ENCODE data around the gene CTU2. TPM values are rescaled to one million over a fixed set of nuclear protein-coding genes. Genes with fewer than 3 reads are reported as not detected.

CTU2 gene
- total and polyA plus RNA-seq, 10 donors = 7.2 to 28.2 (median 15.5) TPM

- H3K4me1 ChIP-seq = peaks cover 60 to 84% (median 74%) of the 10 kb centered on the region in 6 donors
- peak; percentile 86 for DNase-seq
Observed at GRCh38 chr16:88705076-88705684, 1.1 kb upstream of the CTU2 start.

GRCh38 chr16:88705801-88706228 lies 488 bp upstream of the CTU2 start:
- Histone ChIP-seq H3K9me3 (no peaks in the 10 kb centered on the region), H3K4me3 (peak overlapping the region; percentile 85 to 99 (median 89)), H3K36me3 (peaks cover 0 to 23% (median 0%) of the 10 kb centered on the region in 6 donors), H3K27ac (peak overlapping the region; percentile 77 to 98 (median 94)), H3K27me3 (replicated peaks in 1 of 7) (no peaks in the 10 kb centered on the region), H3K4me1 (peaks cover 53 to 78% (median 68%) of the 10 kb centered on the region in 6 donors)
- DNase-seq = peak; percentile 89
- no peak for TF ChIP-seq POLR2AphosphoS5 (IDR thresholded peaks at IDR 0.05)
- no peak for TF ChIP-seq CTCF (IDR thresholded peaks at IDR 0.05 in 8 of 11, conservative IDR thresholded peaks at IDR 0.05 in 3 of 11)
- no peak for TF ChIP-seq POLR2A (IDR thresholded peaks at IDR 0.05)
- 0 to 1% (median 1%) methylated on average over 26 to 57 of the region's 57 CpGs for WGBS, 5 donors
- intact Hi-C loops (cut with DNase I; ENCODE audit: low total_unique reads) = loop anchor here (10.0 kb wide), 2 partner anchors 51 to 131 kb away; partner anchors contain the start of genes CYBA and ZC3H18

More at GRCh38 chr16:88705076-88705684, 1.1 kb upstream of the CTU2 start:
- Histone ChIP-seq H3K27ac (peak overlapping the region; percentile 77 to 98 (median 94)), H3K27me3 (replicated peaks in 1 of 7) (no peaks in the 10 kb centered on the region), H3K4me3 (peak overlapping the region; percentile 85 to 99 (median 89)), H3K9me3 (no peaks in the 10 kb centered on the region), H3K36me3 (peaks cover 0 to 23% (median 0%) of the 10 kb centered on the region in 6 donors)
- WGBS, 5 donors = 20 to 31% (median 25%) methylated on average over 7 to 9 of the region's 9 CpGs
- intact Hi-C loops (cut with DNase I; ENCODE audit: low total_unique reads) = loop anchor here (10.0 kb wide), 2 partner anchors 50 to 130 kb away; partner anchors contain the start of genes CYBA and ZC3H18
- TF ChIP-seq CTCF (IDR thresholded peaks at IDR 0.05 in 8 of 11, conservative IDR thresholded peaks at IDR 0.05 in 3 of 11) (no peak), POLR2A (IDR thresholded peaks at IDR 0.05) (peak in 1 of 3 donors; percentile 33), POLR2AphosphoS5 (IDR thresholded peaks at IDR 0.05) (peak; percentile 28 to 68 (median 54))

DNA sequence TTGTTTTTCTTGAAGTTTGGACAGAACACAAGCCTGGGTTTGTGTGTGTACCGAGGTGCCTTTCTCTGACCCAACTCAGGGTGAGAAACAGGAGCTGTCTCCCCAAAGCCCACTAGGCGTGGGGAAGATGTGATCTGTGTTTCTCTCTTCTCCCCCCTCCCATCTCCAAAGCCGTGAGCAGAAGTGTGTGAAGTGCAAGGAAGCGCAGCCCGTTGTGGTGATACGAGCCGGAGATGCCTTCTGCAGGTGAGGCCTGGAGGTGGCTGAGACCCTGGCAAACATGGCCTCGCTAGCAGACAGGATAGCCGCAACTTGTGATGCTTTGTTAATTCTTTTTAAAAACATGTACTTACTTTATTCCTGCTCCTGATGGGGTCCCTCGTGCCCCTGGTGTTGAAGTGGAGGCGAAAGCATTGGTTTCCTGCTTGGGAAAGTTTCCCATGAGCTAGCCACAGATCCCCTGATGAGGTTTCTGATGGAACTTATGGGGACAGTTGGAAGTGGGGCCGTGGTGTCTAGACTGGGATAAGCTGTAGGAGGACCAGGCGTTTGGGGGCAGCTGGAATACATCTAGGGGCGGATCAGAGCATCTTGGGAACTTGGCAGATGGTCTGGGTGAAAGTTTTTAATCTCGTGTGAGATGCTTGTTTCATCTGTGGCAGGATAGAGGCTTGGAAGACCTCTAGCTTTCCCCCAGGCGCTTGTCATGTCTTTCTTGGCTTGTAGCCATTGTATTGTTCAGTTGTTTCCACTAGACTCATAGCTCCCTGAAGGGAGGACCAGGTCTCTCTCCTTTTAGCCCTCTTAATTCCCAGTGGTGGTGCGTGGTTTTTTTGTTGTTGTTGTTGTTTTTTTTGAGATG lies 893 bp downstream of the CTU2 start:
- DNase-seq = no peak
- WGBS, 5 donors = 33 to 49% (median 39%) methylated on average over 17 of the region's 17 CpGs
- intact Hi-C loops (cut with DNase I; ENCODE audit: low total_unique reads) = loop anchor here (10.0 kb wide), 2 partner anchors 52 to 132 kb away; partner anchors contain the start of genes CYBA and ZC3H18
- TF ChIP-seq POLR2AphosphoS5 (IDR thresholded peaks at IDR 0.05) (no peak), CTCF (IDR thresholded peaks at IDR 0.05 in 8 of 11, conservative IDR thresholded peaks at IDR 0.05 in 3 of 11) (no peak), POLR2A (IDR thresholded peaks at IDR 0.05) (no peak)
- H3K4me1 ChIP-seq = peaks cover 40 to 69% (median 54%) of the 10 kb centered on the region in 6 donors
- peak overlapping the region in 7 of 8 donors; percentile 77 to 98 (median 94) for H3K27ac ChIP-seq
- H3K9me3 ChIP-seq = no peaks in the 10 kb centered on the region
- peaks cover 0 to 21% (median 0%) of the 10 kb centered on the region in 6 donors for H3K36me3 ChIP-seq
- peak overlapping the region; percentile 85 to 99 (median 89) for H3K4me3 ChIP-seq
- no peaks in the 10 kb centered on the region for H3K27me3 ChIP-seq (replicated peaks in 1 of 7)

All from spleen (tissue), 11 donors.